ENCODE measurements around the gene SCT.

The SCT gene

GRCh38 chr11:628056-628455 lies 1.1 kb upstream of the SCT start:
- in situ Hi-C loops (cut with HindIII; ENCODE audit: low sequenced_read_pairs): no loop called here
- no peak for TF ChIP-seq CTCF (IDR thresholded peaks at IDR 0.05; ENCODE audit: low read depth, low read length, missing control alignments)
- DNase-seq (ENCODE audit: low read depth): no peak

GRCh38 chr11:627308-627576 lies 261 bp upstream of the SCT start:
- in situ Hi-C loops (cut with HindIII; ENCODE audit: low sequenced_read_pairs): no loop called here
- DNase-seq (ENCODE audit: low read depth): no peak
- TF ChIP-seq CTCF (IDR thresholded peaks at IDR 0.05; ENCODE audit: low read depth, low read length, missing control alignments): no peak
- no peak overlapping the region for H3K4me3 ChIP-seq (ENCODE audit: low read depth, low read length)

More at GRCh38 chr11:628056-628455, 1.1 kb upstream of the SCT start:
- H3K4me3 ChIP-seq (ENCODE audit: low read depth, low read length): no peak overlapping the region

- H3K4me3 ChIP-seq (ENCODE audit: low read depth, low read length): no peak overlapping the region
- in situ Hi-C loops (cut with HindIII; ENCODE audit: low sequenced_read_pairs): no loop called here
- no peak for TF ChIP-seq CTCF (IDR thresholded peaks at IDR 0.05; ENCODE audit: low read depth, low read length, missing control alignments)
- no peak for DNase-seq (ENCODE audit: low read depth)
Measured at GRCh38 chr11:625636-626268, 1.2 kb downstream of the SCT start.

GRCh38 chr11:624705-625635 lies 2.0 kb downstream of the SCT start, which contains the start of gene CDHR5:
CDHR5 (minus strand) TSS chr11:624955; CDS start chr11:624902, 53 bp downstream.
- no peak within 1 kb of the TSS for H3K4me3 ChIP-seq (ENCODE audit: low read depth, low read length)
- no peak for TF ChIP-seq CTCF (IDR thresholded peaks at IDR 0.05; ENCODE audit: low read depth, low read length, missing control alignments)
- DNase-seq (ENCODE audit: low read depth): no peak
- in situ Hi-C loops (cut with HindIII; ENCODE audit: low sequenced_read_pairs): no loop called here

- DNase-seq (ENCODE audit: low read depth): no peak
- no peak overlapping the region for H3K4me3 ChIP-seq (ENCODE audit: low read depth, low read length)
- TF ChIP-seq CTCF (IDR thresholded peaks at IDR 0.05; ENCODE audit: low read depth, low read length, missing control alignments): no peak
- in situ Hi-C loops (cut with HindIII; ENCODE audit: low sequenced_read_pairs): no loop called here
Measured at GRCh38 chr11:623999-624704, 2.8 kb downstream of the SCT start.

GRCh38 chr11:623349-623869 lies 3.6 kb downstream of the SCT start:
- no peak for DNase-seq (ENCODE audit: low read depth)
- no peak for TF ChIP-seq CTCF (IDR thresholded peaks at IDR 0.05; ENCODE audit: low read depth, low read length, missing control alignments)
- in situ Hi-C loops (cut with HindIII; ENCODE audit: low sequenced_read_pairs): no loop called here
- H3K4me3 ChIP-seq (ENCODE audit: low read depth, low read length): no peak overlapping the region
